Measurements from ENCODE around the gene RNASEH2C. TPM values are rescaled to one million over a fixed set of nuclear protein-coding genes. Genes with fewer than 3 reads are reported as not detected.
"Not testable (repeated sequence)": the region's sequence is repeated elsewhere in the genome, so short reads cannot be mapped to it uniquely, and the experiment has no call there.

Gene RNASEH2C
- total RNA-seq, 4 donors from 2014 or later, result 27.2 to 98.2 (median 35.4) TPM

GRCh38 chr11:65739022-65739421 lies 18.4 kb upstream of the RNASEH2C start:
- no peaks in the 10 kb centered on the region for H3K4me1 ChIP-seq
- DNase-seq, result no peak

DNA sequence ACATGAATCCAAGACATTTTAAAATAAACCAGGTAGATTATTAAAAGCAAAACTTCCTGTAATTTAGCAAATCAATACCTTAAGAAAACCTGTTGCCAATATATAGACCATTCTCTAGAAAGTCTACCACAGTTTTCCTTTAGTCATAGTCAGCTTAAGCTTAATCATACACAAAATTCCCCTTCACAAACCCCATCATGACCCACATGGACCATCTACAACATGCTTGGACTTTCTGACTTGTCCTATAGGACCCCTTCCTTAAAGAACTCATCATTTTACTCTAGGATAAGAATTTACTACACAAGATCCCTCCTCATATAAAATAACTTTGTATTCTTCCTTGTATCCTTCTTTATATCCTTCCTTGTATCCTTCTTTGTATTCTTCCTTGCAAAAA lies 16.2 kb upstream of the RNASEH2C start:
- DNase-seq, result no peak
- TF ChIP-seq, protein P1, sequence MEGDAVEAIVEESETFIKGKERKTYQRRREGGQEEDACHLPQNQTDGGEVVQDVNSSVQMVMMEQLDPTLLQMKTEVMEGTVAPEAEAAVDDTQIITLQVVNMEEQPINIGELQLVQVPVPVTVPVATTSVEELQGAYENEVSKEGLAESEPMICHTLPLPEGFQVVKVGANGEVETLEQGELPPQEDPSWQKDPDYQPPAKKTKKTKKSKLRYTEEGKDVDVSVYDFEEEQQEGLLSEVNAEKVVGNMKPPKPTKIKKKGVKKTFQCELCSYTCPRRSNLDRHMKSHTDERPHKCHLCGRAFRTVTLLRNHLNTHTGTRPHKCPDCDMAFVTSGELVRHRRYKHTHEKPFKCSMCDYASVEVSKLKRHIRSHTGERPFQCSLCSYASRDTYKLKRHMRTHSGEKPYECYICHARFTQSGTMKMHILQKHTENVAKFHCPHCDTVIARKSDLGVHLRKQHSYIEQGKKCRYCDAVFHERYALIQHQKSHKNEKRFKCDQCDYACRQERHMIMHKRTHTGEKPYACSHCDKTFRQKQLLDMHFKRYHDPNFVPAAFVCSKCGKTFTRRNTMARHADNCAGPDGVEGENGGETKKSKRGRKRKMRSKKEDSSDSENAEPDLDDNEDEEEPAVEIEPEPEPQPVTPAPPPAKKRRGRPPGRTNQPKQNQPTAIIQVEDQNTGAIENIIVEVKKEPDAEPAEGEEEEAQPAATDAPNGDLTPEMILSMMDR (IDR thresholded peaks at IDR 0.05), result no peak
- TF ChIP-seq POLR2A (IDR thresholded peaks at IDR 0.05), result no peak

More at GRCh38 chr11:65739022-65739421, 18.4 kb upstream of the RNASEH2C start:
- TF ChIP-seq, protein P1 (IDR thresholded peaks at IDR 0.05), result no peak
- TF ChIP-seq POLR2A (IDR thresholded peaks at IDR 0.05), result no peak
- no peaks in the 10 kb centered on the region for H3K36me3 ChIP-seq
- no peaks in the 10 kb centered on the region for H3K27me3 ChIP-seq
- no peaks in the 10 kb centered on the region for H3K9me3 ChIP-seq
- no peak overlapping the region for H3K4me3 ChIP-seq
- H3K27ac ChIP-seq, result no peak overlapping the region

DNA sequence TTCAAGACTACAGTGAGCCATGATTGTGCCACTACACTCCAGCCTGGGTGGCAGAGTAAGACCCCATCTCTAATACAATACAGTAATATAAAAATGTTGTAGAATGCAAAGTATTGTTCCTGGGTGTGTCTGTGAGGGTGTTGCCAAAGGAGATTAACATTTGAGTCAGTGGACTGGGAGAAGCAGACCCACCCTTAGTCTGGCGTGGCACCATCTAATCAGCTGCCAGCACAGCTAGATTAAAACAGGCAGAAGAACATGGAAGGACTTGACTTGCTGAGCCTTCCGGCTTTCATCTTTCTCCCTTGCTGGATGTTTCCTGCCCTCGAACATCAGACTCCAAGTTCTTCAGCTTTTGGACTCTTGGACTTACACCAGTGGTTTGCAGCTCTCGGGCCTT lies 14.5 kb upstream of the RNASEH2C start:
- not testable (repeated sequence) for H3K27me3 ChIP-seq, H3K36me3 ChIP-seq, H3K9me3 ChIP-seq, DNase-seq, H3K4me3 ChIP-seq, H3K27ac ChIP-seq, H3K4me1 ChIP-seq

More for the DNA sequence above, 16.2 kb upstream of the RNASEH2C start:
- H3K9me3 ChIP-seq, result no peaks in the 10 kb centered on the region
- no peaks in the 10 kb centered on the region for H3K4me1 ChIP-seq
- no peak overlapping the region for H3K27ac ChIP-seq
- no peak overlapping the region for H3K4me3 ChIP-seq
- no peaks in the 10 kb centered on the region for H3K36me3 ChIP-seq
- no peaks in the 10 kb centered on the region for H3K27me3 ChIP-seq

- Histone ChIP-seq H3K4me1 (no peaks in the 10 kb centered on the region), H3K27ac (no peak overlapping the region), H3K4me3 (no peak overlapping the region), H3K9me3 (no peaks in the 10 kb centered on the region), H3K27me3 (no peaks in the 10 kb centered on the region), H3K36me3 (no peaks in the 10 kb centered on the region)
- no peak for DNase-seq
- TF ChIP-seq, protein P1 (IDR thresholded peaks at IDR 0.05), result no peak
- TF ChIP-seq POLR2A (IDR thresholded peaks at IDR 0.05), result no peak
Measured at GRCh38 chr11:65730461-65730860, 9.9 kb upstream of the RNASEH2C start.

GRCh38 chr11:65727865-65728264 lies 7.3 kb upstream of the RNASEH2C start:
- H3K4me3 ChIP-seq, result no peak overlapping the region
- no peaks in the 10 kb centered on the region for H3K36me3 ChIP-seq
- H3K27me3 ChIP-seq, result no peaks in the 10 kb centered on the region
- H3K27ac ChIP-seq, result no peak overlapping the region
- no peaks in the 10 kb centered on the region for H3K9me3 ChIP-seq
- TF ChIP-seq, protein P1 (IDR thresholded peaks at IDR 0.05), result no peak
- TF ChIP-seq POLR2A (IDR thresholded peaks at IDR 0.05), result no peak
- H3K4me1 ChIP-seq, result no peaks in the 10 kb centered on the region
- no peak for DNase-seq

GRCh38 chr11:65726660-65727059 lies 6.1 kb upstream of the RNASEH2C start:
- TF ChIP-seq, protein P1 (IDR thresholded peaks at IDR 0.05), result peak in 1 of 6 experiments; percentile 3
- no peak for TF ChIP-seq POLR2A (IDR thresholded peaks at IDR 0.05)
- H3K27me3 ChIP-seq, result no peaks in the 10 kb centered on the region
- no peaks in the 10 kb centered on the region for H3K4me1 ChIP-seq
- H3K36me3 ChIP-seq, result no peaks in the 10 kb centered on the region
- no peak overlapping the region for H3K27ac ChIP-seq
- H3K4me3 ChIP-seq, result no peak overlapping the region
- no peak for DNase-seq
- H3K9me3 ChIP-seq, result no peaks in the 10 kb centered on the region
